Measurements from ENCODE around the gene TGFBR3. TPM values are rescaled to one million over a fixed set of nuclear protein-coding genes. Genes with fewer than 3 reads are reported as not detected.

The TGFBR3 gene
- total RNA-seq, 1 experiment from 2014 or later: 4.2 TPM

DNA sequence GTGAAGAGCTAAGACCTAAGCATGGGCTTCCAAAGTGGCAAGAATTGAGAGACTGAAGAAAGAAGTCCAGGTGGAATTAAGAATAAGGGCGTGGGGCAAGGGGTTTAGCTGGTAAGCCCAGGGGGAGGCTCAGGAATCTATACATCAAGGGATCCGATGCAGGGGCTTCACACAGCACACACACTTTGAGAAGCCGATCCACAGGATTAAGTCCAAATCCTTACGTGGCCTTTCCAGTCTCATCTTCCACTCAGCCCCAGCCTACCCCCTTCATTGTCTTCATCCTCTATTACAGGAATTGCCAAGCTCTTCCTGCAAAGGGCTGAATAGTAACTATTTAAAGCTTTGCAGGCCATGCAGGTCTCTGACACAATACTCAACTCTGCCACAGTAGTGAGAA, 101.3 kb downstream of the TGFBR3 start (continued):
- TF ChIP-seq, protein P1, sequence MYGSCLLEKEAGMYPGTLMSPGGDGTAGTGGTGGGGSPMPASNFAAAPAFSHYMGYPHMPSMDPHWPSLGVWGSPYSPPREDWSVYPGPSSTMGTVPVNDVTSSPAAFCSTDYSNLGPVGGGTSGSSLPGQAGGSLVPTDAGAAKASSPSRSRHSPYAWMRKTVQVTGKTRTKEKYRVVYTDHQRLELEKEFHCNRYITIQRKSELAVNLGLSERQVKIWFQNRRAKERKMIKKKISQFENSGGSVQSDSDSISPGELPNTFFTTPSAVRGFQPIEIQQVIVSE (CRISPR knock-in tag; IDR thresholded peaks at IDR 0.05; ENCODE audit: borderline replicate concordance): no peak
- TF ChIP-seq ATF1 (CRISPR knock-in tag; IDR thresholded peaks at IDR 0.05): no peak
- TF ChIP-seq ZNF232 (CRISPR knock-in tag; IDR thresholded peaks at IDR 0.05): no peak
- TF ChIP-seq, protein P2, sequence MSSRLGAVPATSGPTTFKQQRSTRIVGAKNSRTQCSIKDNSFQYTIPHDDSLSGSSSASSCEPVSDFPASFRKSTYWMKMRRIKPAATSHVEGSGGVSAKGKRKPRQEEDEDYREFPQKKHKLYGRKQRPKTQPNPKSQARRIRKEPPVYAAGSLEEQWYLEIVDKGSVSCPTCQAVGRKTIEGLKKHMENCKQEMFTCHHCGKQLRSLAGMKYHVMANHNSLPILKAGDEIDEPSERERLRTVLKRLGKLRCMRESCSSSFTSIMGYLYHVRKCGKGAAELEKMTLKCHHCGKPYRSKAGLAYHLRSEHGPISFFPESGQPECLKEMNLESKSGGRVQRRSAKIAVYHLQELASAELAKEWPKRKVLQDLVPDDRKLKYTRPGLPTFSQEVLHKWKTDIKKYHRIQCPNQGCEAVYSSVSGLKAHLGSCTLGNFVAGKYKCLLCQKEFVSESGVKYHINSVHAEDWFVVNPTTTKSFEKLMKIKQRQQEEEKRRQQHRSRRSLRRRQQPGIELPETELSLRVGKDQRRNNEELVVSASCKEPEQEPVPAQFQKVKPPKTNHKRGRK (CRISPR knock-in tag; IDR thresholded peaks at IDR 0.05; ENCODE audit: borderline replicate concordance): no peak
- no peak for TF ChIP-seq TCF7 (CRISPR knock-in tag; IDR thresholded peaks at IDR 0.05; ENCODE audit: low read depth)
- TF ChIP-seq TEAD4 (CRISPR knock-in tag; IDR thresholded peaks at IDR 0.05): no peak
- TF ChIP-seq FOXK1 (CRISPR knock-in tag; IDR thresholded peaks at IDR 0.05): no peak
- TF ChIP-seq ZNF121 (CRISPR knock-in tag; IDR thresholded peaks at IDR 0.05): no peak
- no peak for TF ChIP-seq KAT7 (CRISPR knock-in tag; IDR thresholded peaks at IDR 0.05; ENCODE audit: borderline replicate concordance)

DNA sequence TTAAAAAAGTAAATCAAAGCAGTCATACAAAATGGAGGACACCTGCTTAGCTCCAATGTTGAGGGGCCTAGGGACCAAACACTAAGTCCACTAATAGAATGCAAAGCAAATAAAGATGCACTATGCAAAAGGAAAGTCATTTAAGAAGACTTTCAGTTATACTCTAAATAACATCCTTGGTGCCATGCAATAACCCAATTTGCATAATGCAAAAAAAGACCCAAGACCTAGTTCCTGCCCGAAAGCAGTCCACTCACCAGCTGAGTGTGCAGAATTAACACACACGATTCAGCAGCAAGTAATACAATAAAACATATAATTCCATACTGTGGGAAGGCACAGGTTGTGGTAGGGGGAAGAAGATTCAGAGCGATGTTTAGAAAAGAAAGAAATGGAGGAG, 101.8 kb downstream of the TGFBR3 start:
- Mint-ChIP-seq H3K9me3 (no peaks in the 10 kb centered on the region), H3K4me1 (peaks cover 23% of the 10 kb centered on the region), H3K27ac (no peak overlapping the region), H3K27me3 (ENCODE audit: low read depth) (no peaks in the 10 kb centered on the region; the same call in 1 of the 2 replicates), H3K4me3 (no peak overlapping the region), H3K36me3 (no peaks in the 10 kb centered on the region)
- ChIA-PET CTCF (interaction anchor here (0.6 kb wide), 1 partner anchor 234 kb away, joined by 3 read pairs; no protein-coding TSS in a partner anchor), POLR2A (no interaction called here)
- DNase-seq (ENCODE audit: low spot score) (no peak), ATAC-seq (no peak)
- TF ChIP-seq, protein P1 (CRISPR knock-in tag; IDR thresholded peaks at IDR 0.05; ENCODE audit: borderline replicate concordance): no peak
- TF ChIP-seq ZNF396 (CRISPR knock-in tag; IDR thresholded peaks at IDR 0.05; ENCODE audit: borderline replicate concordance) (no peak), SOX15 (CRISPR knock-in tag; IDR thresholded peaks at IDR 0.05) (no peak), GRHL2 (CRISPR knock-in tag; IDR thresholded peaks at IDR 0.05; ENCODE audit: insufficient replicate concordance, severe bottlenecking) (no peak), RORB (CRISPR knock-in tag; IDR thresholded peaks at IDR 0.05) (no peak), FOXK1 (CRISPR knock-in tag; IDR thresholded peaks at IDR 0.05) (no peak), NR3C1 (CRISPR knock-in tag; conservative IDR thresholded peaks at IDR 0.05; ENCODE audit: low read depth) (no peak), MXD4 (CRISPR knock-in tag; IDR thresholded peaks at IDR 0.05; ENCODE audit: borderline replicate concordance) (no peak), ZNF416 (CRISPR knock-in tag; IDR thresholded peaks at IDR 0.05) (no peak), NFE2L1 (CRISPR knock-in tag; IDR thresholded peaks at IDR 0.05) (no peak), KAT7 (CRISPR knock-in tag; IDR thresholded peaks at IDR 0.05; ENCODE audit: borderline replicate concordance) (no peak)
- TF ChIP-seq, protein P3, sequence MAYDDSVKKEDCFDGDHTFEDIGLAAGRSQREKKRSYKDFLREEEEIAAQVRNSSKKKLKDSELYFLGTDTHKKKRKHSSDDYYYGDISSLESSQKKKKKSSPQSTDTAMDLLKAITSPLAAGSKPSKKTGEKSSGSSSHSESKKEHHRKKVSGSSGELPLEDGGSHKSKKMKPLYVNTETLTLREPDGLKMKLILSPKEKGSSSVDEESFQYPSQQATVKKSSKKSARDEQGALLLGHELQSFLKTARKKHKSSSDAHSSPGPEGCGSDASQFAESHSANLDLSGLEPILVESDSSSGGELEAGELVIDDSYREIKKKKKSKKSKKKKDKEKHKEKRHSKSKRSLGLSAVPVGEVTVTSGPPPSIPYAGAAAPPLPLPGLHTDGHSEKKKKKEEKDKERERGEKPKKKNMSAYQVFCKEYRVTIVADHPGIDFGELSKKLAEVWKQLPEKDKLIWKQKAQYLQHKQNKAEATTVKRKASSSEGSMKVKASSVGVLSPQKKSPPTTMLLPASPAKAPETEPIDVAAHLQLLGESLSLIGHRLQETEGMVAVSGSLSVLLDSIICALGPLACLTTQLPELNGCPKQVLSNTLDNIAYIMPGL (CRISPR knock-in tag; IDR thresholded peaks at IDR 0.05): no peak
- TF ChIP-seq, protein P4, sequence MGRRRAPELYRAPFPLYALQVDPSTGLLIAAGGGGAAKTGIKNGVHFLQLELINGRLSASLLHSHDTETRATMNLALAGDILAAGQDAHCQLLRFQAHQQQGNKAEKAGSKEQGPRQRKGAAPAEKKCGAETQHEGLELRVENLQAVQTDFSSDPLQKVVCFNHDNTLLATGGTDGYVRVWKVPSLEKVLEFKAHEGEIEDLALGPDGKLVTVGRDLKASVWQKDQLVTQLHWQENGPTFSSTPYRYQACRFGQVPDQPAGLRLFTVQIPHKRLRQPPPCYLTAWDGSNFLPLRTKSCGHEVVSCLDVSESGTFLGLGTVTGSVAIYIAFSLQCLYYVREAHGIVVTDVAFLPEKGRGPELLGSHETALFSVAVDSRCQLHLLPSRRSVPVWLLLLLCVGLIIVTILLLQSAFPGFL (CRISPR knock-in tag; IDR thresholded peaks at IDR 0.05; ENCODE audit: borderline replicate concordance): no peak
- TF ChIP-seq, protein P5, sequence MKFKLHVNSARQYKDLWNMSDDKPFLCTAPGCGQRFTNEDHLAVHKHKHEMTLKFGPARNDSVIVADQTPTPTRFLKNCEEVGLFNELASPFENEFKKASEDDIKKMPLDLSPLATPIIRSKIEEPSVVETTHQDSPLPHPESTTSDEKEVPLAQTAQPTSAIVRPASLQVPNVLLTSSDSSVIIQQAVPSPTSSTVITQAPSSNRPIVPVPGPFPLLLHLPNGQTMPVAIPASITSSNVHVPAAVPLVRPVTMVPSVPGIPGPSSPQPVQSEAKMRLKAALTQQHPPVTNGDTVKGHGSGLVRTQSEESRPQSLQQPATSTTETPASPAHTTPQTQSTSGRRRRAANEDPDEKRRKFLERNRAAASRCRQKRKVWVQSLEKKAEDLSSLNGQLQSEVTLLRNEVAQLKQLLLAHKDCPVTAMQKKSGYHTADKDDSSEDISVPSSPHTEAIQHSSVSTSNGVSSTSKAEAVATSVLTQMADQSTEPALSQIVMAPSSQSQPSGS (CRISPR knock-in tag; IDR thresholded peaks at IDR 0.05; ENCODE audit: borderline replicate concordance, low read depth): no peak
- TF ChIP-seq, protein P6, sequence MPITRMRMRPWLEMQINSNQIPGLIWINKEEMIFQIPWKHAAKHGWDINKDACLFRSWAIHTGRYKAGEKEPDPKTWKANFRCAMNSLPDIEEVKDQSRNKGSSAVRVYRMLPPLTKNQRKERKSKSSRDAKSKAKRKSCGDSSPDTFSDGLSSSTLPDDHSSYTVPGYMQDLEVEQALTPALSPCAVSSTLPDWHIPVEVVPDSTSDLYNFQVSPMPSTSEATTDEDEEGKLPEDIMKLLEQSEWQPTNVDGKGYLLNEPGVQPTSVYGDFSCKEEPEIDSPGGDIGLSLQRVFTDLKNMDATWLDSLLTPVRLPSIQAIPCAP (CRISPR knock-in tag; IDR thresholded peaks at IDR 0.05): no peak
- TF ChIP-seq, protein P7, sequence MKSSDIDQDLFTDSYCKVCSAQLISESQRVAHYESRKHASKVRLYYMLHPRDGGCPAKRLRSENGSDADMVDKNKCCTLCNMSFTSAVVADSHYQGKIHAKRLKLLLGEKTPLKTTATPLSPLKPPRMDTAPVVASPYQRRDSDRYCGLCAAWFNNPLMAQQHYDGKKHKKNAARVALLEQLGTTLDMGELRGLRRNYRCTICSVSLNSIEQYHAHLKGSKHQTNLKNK (CRISPR knock-in tag; IDR thresholded peaks at IDR 0.05): no peak
- TF ChIP-seq, protein P8, sequence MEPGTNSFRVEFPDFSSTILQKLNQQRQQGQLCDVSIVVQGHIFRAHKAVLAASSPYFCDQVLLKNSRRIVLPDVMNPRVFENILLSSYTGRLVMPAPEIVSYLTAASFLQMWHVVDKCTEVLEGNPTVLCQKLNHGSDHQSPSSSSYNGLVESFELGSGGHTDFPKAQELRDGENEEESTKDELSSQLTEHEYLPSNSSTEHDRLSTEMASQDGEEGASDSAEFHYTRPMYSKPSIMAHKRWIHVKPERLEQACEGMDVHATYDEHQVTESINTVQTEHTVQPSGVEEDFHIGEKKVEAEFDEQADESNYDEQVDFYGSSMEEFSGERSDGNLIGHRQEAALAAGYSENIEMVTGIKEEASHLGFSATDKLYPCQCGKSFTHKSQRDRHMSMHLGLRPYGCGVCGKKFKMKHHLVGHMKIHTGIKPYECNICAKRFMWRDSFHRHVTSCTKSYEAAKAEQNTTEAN (CRISPR knock-in tag; IDR thresholded peaks at IDR 0.05): no peak
- TF ChIP-seq, protein P9, sequence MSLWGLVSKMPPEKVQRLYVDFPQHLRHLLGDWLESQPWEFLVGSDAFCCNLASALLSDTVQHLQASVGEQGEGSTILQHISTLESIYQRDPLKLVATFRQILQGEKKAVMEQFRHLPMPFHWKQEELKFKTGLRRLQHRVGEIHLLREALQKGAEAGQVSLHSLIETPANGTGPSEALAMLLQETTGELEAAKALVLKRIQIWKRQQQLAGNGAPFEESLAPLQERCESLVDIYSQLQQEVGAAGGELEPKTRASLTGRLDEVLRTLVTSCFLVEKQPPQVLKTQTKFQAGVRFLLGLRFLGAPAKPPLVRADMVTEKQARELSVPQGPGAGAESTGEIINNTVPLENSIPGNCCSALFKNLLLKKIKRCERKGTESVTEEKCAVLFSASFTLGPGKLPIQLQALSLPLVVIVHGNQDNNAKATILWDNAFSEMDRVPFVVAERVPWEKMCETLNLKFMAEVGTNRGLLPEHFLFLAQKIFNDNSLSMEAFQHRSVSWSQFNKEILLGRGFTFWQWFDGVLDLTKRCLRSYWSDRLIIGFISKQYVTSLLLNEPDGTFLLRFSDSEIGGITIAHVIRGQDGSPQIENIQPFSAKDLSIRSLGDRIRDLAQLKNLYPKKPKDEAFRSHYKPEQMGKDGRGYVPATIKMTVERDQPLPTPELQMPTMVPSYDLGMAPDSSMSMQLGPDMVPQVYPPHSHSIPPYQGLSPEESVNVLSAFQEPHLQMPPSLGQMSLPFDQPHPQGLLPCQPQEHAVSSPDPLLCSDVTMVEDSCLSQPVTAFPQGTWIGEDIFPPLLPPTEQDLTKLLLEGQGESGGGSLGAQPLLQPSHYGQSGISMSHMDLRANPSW (CRISPR knock-in tag; conservative IDR thresholded peaks at IDR 0.05; ENCODE audit: low read depth): no peak
